ENCODE results near the gene ELMO1. TPM values are rescaled to one million over a fixed set of nuclear protein-coding genes. Genes with fewer than 3 reads are reported as not detected.
A peak's percentile ranks its signal among the peaks of the same experiment; 100 is the strongest.

The ELMO1 gene
- total RNA-seq, 2 experiments from 2014 or later, result 129 to 137 TPM

DNA sequence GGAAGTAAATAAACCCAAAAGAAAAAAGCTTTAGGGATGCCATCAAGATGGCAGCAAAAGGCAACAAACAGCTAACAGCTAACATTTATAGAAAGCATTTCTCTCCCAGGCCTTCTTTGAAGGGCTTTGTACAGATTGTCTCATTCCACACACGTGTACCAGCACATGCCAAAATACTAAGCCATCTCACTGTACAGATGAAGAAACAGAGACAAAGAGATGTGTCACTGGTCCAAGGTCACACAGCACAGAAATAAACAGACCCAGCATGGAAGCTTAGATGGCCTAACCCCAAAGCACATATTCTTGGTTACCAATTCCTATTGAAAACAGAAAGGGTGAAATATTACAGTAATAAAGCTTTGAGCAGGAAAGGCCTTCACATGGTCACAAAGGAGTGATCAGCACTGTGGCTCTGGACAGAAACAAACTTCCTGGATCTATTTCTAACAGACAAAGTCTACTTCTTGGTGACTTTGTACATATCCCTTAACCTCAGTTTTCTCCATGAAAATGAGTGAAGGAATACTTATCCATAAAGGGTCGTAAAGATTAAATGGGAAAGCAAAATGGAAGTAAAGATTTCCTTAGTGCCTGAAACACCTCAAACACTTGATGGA lies 346.0 kb downstream of the ELMO1 start:
- Mint-ChIP-seq H3K27me3 (ENCODE audit: low read depth) (no peaks in the 10 kb centered on the region), H3K4me3 (no peak overlapping the region), H3K27ac (no peak overlapping the region), H3K9me3 (no peaks in the 10 kb centered on the region), H3K4me1 (ENCODE audit: low read depth) (peaks cover 50% of the 10 kb centered on the region), H3K36me3 (ENCODE audit: low read depth) (peaks cover 15% of the 10 kb centered on the region)
- CTCF ChIA-PET, result no interaction called here
- no peak for DNase-seq
- intact Hi-C loops (cut with micrococcal nuclease), result no loop called here

DNA sequence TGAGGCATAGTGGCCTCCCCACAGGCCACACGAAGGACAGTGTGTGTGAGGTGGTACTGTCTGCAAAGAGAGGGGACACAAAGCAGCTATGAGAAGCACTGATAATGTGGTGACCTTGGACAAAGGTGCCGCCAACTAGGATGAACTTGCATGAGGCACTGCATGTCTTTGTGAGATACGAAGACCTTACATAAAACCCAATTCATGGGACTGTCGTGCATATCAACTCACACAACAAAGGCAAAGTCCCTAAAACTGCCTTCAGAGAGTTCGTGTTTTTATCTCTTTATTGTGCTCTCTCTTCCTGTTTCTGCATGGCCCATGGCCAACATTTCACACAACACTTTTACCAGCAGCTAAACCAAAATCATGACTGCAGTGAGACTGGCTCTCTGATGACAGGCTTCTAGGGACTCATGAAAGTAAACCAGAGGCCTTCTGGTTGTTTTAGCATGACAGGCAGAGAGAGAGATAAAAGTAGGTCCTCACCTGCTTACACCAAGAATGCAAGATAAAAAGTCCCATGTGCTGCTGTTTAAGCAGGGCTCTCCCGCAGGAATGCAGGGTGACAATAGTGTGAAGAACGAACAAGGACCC lies 347.8 kb downstream of the ELMO1 start:
- peaks cover 24% of the 10 kb centered on the region for H3K36me3 Mint-ChIP-seq (ENCODE audit: low read depth)
- H3K27ac Mint-ChIP-seq, result no peak overlapping the region
- CTCF ChIA-PET, result no interaction called here
- H3K4me3 Mint-ChIP-seq, result no peak overlapping the region
- no peak for DNase-seq
- H3K9me3 Mint-ChIP-seq, result no peaks in the 10 kb centered on the region
- no peaks in the 10 kb centered on the region for H3K27me3 Mint-ChIP-seq (ENCODE audit: low read depth)
- intact Hi-C loops (cut with micrococcal nuclease), result no loop called here
- peaks cover 43% of the 10 kb centered on the region for H3K4me1 Mint-ChIP-seq (ENCODE audit: low read depth)

DNA sequence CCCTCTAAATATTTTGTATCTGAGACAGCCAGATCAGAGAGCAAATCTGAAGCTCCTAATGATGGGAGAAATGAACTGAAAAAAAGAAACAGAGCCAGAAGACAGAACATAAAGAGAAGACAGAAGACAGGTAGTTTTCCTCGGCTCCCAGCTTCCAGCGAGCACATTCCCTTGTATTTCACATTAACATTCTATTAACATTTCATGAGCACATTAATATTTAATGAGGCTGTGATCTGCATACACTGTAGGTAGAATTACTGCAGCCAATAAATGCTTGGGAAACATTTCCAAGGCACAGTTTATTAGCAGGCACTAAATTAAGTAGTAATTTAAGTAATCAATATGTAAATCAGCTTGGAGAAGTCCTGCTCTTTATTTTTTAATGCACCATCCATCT lies 349.9 kb downstream of the ELMO1 start:
- intact Hi-C loops (cut with micrococcal nuclease), result no loop called here
- peaks cover 38% of the 10 kb centered on the region for H3K36me3 Mint-ChIP-seq (ENCODE audit: low read depth)
- no peaks in the 10 kb centered on the region for H3K9me3 Mint-ChIP-seq
- H3K27me3 Mint-ChIP-seq (ENCODE audit: low read depth), result no peaks in the 10 kb centered on the region
- peaks cover 39% of the 10 kb centered on the region for H3K4me1 Mint-ChIP-seq (ENCODE audit: low read depth)
- no peak overlapping the region for H3K4me3 Mint-ChIP-seq
- CTCF ChIA-PET, result interaction anchor here (0.7 to 0.9 kb wide), 2 partner anchors 83 to 100 kb away, joined by 3 read pairs; no protein-coding TSS in a partner anchor
- DNase-seq, result no peak
- H3K27ac Mint-ChIP-seq, result no peak overlapping the region

DNA sequence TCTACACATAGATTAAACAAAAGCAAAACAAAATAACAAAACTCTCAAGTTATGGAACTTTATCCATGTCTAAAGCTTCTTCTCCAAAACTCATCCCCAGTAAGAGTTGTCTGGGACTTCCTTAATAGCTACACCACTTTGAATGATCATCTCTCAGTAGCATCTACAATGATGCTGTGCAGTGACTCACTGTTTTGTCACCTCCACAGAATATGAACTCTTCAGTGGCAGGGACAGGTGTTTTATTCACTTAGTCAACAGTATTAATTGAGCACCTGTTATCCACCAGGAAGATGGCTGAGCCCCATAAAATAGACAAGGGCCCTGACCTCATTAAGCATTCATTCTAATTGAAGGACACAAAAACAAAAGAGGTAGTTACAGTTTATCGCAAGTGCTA lies 350.7 kb downstream of the ELMO1 start:
- Mint-ChIP-seq H3K27me3 (ENCODE audit: low read depth) (no peaks in the 10 kb centered on the region), H3K36me3 (ENCODE audit: low read depth) (peaks cover 43% of the 10 kb centered on the region), H3K4me3 (no peak overlapping the region), H3K9me3 (no peaks in the 10 kb centered on the region), H3K4me1 (ENCODE audit: low read depth) (peaks cover 35% of the 10 kb centered on the region), H3K27ac (no peak overlapping the region)
- no peak for DNase-seq
- CTCF ChIA-PET, result no interaction called here
- intact Hi-C loops (cut with micrococcal nuclease), result no loop called here

DNA sequence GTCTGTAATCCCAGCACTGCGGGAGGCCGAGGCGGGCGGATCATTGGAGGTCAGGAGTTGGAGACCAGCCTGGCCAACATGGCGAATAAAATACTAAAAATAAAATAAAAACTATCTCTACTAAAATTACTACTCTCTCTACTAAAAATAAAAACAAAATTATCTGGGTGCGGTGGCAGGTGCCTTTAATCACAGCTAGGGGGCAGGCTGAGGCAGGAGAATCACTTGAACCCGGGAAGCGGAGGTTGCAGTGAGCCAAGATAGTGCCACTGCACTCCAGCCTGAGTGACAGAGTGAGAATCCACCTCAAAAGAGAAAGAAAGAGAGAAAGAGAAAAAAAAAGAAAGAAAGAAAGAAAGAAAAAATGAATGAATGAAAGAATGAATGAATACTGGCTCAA lies 351.4 kb downstream of the ELMO1 start:
- intact Hi-C loops (cut with micrococcal nuclease), result no loop called here
- H3K27ac Mint-ChIP-seq, result no peak overlapping the region
- H3K9me3 Mint-ChIP-seq, result no peaks in the 10 kb centered on the region
- CTCF ChIA-PET, result interaction anchor here (0.8 kb wide), 1 partner anchor 85 kb away, joined by 3 read pairs; no protein-coding TSS in a partner anchor
- H3K36me3 Mint-ChIP-seq (ENCODE audit: low read depth), result peaks cover 50% of the 10 kb centered on the region
- peaks cover 34% of the 10 kb centered on the region for H3K4me1 Mint-ChIP-seq (ENCODE audit: low read depth)
- no peak overlapping the region for H3K4me3 Mint-ChIP-seq
- DNase-seq, result no peak
- H3K27me3 Mint-ChIP-seq (ENCODE audit: low read depth), result no peaks in the 10 kb centered on the region

DNA sequence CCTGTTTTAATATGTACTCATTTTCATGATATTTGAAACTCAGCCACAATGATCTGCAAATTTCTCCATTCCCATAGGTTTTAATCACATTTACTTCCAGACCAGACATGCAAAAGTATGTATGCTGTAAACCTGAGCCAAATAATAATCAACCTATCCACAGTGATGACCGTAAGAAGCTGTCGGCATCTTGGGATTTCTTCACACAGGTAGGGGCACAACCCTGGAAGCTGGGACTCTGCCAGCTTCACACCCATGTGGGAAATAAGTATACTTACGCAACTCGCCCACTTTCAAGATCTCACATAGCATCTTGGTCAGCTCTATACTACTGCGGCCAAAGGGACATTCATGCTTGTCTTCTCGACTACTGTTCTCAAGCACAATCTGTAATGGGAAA lies 352.3 kb downstream of the ELMO1 start:
- Mint-ChIP-seq H3K27ac (no peak overlapping the region), H3K27me3 (ENCODE audit: low read depth) (no peaks in the 10 kb centered on the region), H3K36me3 (ENCODE audit: low read depth) (peaks cover 57% of the 10 kb centered on the region), H3K4me3 (no peak overlapping the region), H3K4me1 (ENCODE audit: low read depth) (peaks cover 27% of the 10 kb centered on the region), H3K9me3 (peaks cover 3% of the 10 kb centered on the region)
- CTCF ChIA-PET, result interaction anchor here (0.8 to 1.9 kb wide), 2 partner anchors 55 to 86 kb away, joined by 3 to 5 read pairs; no protein-coding TSS in a partner anchor
- intact Hi-C loops (cut with micrococcal nuclease), result no loop called here
- DNase-seq, result no peak

DNA sequence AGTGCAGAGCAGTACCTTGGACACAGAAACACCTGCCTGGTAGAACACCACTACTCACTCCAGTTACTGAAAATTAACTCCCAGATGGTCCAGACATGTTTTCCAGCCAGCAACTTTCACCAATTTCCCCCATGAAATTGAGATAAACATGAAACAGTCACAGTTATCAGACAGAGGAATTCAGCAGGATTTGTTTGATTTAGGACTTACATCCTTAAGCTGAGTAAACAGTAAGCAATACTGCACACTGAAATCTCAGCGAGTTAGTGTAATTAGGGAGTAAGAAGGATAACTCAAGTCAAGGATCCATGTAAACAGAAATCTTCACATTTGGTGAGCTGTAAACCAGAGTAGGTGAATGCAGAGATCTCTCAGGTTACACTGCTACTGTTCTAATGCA lies 353.5 kb downstream of the ELMO1 start:
- Mint-ChIP-seq H3K36me3 (ENCODE audit: low read depth) (peaks cover 65% of the 10 kb centered on the region), H3K9me3 (peaks cover 3% of the 10 kb centered on the region), H3K27me3 (ENCODE audit: low read depth) (no peaks in the 10 kb centered on the region), H3K4me1 (ENCODE audit: low read depth) (peaks cover 21% of the 10 kb centered on the region), H3K27ac (no peak overlapping the region), H3K4me3 (no peak overlapping the region)
- no peak for DNase-seq
- intact Hi-C loops (cut with micrococcal nuclease), result no loop called here
- CTCF ChIA-PET, result interaction anchor here (1.9 kb wide), 1 partner anchor 87 kb away, joined by 5 read pairs; no protein-coding TSS in a partner anchor

DNA sequence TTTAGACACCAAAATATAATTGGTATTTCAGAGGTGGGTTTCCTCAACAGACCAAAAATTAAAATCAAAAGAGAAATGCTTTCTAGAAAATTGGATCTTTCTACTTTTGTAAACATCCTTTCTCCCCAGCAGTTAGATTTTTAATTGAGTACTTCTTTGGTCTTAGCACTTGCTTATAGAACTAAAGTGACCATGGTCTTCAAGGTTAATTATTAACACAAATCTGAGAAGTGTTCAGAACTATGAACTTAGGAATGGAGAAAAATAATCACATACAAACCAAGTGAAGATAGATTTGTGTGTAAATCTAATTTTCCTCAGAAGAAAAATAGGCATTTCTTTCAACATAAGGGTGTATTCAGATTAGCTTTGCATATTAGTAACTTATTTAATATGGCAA lies 355.4 kb downstream of the ELMO1 start:
- no peak overlapping the region for H3K4me3 Mint-ChIP-seq
- no peak for DNase-seq
- CTCF ChIA-PET, result interaction anchor here (0.6 kb wide), 1 partner anchor 1033 kb away, joined by 3 read pairs; no protein-coding TSS in a partner anchor
- H3K36me3 Mint-ChIP-seq (ENCODE audit: low read depth), result peaks cover 64% of the 10 kb centered on the region
- no peak overlapping the region for H3K27ac Mint-ChIP-seq
- H3K4me1 Mint-ChIP-seq (ENCODE audit: low read depth), result peaks cover 19% of the 10 kb centered on the region
- no peaks in the 10 kb centered on the region for H3K27me3 Mint-ChIP-seq (ENCODE audit: low read depth)
- H3K9me3 Mint-ChIP-seq, result peaks cover 3% of the 10 kb centered on the region
- intact Hi-C loops (cut with micrococcal nuclease), result no loop called here

DNA sequence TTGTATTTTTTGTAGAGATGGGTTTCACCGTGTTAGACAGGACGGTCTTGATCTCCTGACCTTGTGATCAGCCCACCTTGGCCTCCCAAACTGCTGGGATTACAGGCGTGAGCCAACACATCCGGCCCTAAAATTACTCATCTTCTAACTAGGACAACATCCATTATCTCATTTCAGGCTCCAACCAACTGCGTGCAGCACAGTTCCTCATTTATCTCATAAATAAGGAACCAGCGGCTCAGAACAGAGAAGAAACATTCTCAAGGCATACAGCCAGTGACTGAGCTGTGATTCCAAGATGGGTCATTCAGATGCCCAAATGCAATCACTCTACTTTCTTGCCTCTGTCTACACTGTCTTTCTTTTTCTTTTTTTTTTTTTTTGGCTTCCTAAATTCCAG lies 356.1 kb downstream of the ELMO1 start:
- H3K36me3 Mint-ChIP-seq (ENCODE audit: low read depth), result peaks cover 63% of the 10 kb centered on the region
- peaks cover 3% of the 10 kb centered on the region for H3K9me3 Mint-ChIP-seq
- peaks cover 15% of the 10 kb centered on the region for H3K4me1 Mint-ChIP-seq (ENCODE audit: low read depth)
- no peaks in the 10 kb centered on the region for H3K27me3 Mint-ChIP-seq (ENCODE audit: low read depth)
- no peak for DNase-seq
- H3K27ac Mint-ChIP-seq, result no peak overlapping the region
- no peak overlapping the region for H3K4me3 Mint-ChIP-seq
- CTCF ChIA-PET, result interaction anchor here (0.6 kb wide), 1 partner anchor 1034 kb away, joined by 3 read pairs; no protein-coding TSS in a partner anchor
- intact Hi-C loops (cut with micrococcal nuclease), result no loop called here

DNA sequence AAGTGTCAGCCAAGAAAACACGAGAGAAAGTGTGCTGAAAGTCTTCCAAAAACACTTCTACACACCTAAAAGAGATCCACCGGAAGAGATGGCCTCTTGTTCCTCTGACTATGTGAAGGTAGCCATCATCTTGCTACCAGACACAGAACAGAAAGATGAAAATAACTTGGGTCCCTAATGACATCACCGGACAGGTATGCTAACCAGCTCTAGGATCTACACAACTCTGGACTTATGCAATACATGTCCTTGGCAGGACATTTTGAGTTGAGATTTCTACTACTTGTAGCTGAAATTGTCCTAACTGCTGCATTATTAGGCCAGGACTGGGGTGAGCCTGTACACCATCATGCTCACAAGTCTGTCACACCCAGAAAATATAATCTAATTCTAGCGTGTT lies 358.7 kb downstream of the ELMO1 start:
- peaks cover 3% of the 10 kb centered on the region for H3K9me3 Mint-ChIP-seq
- no peak overlapping the region for H3K4me3 Mint-ChIP-seq
- H3K27me3 Mint-ChIP-seq (ENCODE audit: low read depth), result no peaks in the 10 kb centered on the region
- intact Hi-C loops (cut with micrococcal nuclease), result no loop called here
- CTCF ChIA-PET, result no interaction called here
- H3K36me3 Mint-ChIP-seq (ENCODE audit: low read depth), result peaks cover 53% of the 10 kb centered on the region
- H3K4me1 Mint-ChIP-seq (ENCODE audit: low read depth), result peaks cover 26% of the 10 kb centered on the region
- H3K27ac Mint-ChIP-seq, result no peak overlapping the region
- no peak for DNase-seq

DNA sequence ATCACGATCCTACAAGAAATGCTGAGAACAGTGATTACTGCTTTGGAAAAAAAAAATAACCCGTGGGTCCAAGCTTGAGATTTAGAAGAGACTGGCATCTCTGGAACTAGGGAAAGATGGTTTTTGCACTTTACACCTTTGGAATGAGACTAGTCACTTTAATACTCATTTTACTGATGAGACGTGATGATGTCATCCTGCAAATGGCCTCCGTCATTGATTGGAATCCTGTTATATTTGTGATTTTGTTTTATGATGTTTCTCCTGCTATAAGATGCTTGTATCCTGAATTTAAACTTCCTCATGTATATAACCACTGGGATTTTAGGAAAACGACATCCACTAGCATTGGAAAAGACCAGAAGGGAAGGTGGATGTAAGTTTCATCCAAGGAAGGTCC lies 363.1 kb downstream of the ELMO1 start:
- Mint-ChIP-seq H3K9me3 (no peaks in the 10 kb centered on the region), H3K36me3 (ENCODE audit: low read depth) (peaks cover 33% of the 10 kb centered on the region), H3K27ac (peak overlapping the region; percentile 30), H3K4me3 (no peak overlapping the region), H3K4me1 (ENCODE audit: low read depth) (peaks cover 41% of the 10 kb centered on the region), H3K27me3 (ENCODE audit: low read depth) (no peaks in the 10 kb centered on the region)
- no peak for DNase-seq
- intact Hi-C loops (cut with micrococcal nuclease), result no loop called here
- CTCF ChIA-PET, result interaction anchor here (0.6 kb wide), 1 partner anchor 324 kb away, joined by 4 read pairs; no protein-coding TSS in a partner anchor

DNA sequence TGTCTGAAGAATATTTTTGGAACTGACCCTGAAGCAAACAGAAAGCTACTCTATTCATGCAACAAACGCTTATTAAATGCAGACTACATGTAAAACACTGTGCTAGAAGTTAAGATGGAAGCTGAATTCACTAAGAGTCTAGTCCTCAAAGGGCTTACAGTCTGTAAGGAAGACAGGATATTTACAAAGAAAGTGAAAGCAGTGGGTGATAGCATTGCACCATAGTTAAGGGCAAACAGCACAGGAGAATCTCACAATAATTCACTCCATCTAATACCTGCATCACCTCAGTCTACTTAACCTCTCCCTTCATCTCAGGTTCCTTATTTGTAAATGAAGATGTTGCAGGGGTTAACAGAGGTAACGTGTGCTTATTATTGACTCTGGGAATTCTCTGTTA lies 364.4 kb downstream of the ELMO1 start:
- peaks cover 36% of the 10 kb centered on the region for H3K36me3 Mint-ChIP-seq (ENCODE audit: low read depth)

More for the DNA sequence above, 364.4 kb downstream of the ELMO1 start:
- Mint-ChIP-seq H3K27ac (no peak overlapping the region), H3K27me3 (ENCODE audit: low read depth) (no peaks in the 10 kb centered on the region), H3K4me1 (ENCODE audit: low read depth) (peaks cover 41% of the 10 kb centered on the region), H3K9me3 (no peaks in the 10 kb centered on the region), H3K4me3 (no peak overlapping the region)
- CTCF ChIA-PET, result no interaction called here
- DNase-seq, result no peak
- intact Hi-C loops (cut with micrococcal nuclease), result no loop called here
